ENCODE measurements around the gene C11orf52.

DNA sequence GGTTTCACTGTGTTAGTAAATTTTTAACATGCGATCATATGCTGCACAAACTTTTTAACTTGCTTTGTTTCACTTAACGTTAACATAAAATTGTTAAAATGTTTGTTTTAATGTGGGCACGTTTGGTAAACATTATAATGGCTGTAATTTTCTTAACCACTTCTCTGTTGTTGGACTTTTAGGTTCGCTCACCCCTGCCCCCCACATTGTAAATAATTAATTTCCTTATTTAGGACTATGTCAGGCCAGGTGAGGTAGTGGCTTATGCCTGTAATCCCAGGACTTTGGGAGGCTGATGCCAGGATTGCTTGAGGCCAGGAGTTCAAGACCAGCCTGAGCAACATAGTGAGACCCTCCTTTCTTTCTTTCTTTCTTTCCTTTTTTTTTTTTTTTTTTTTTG is 11.8 kb downstream of the C11orf52 start:
- TF ChIP-seq RAD21 (conservative IDR thresholded peaks at IDR 0.05) (no peak), POLR2AphosphoS5 (IDR thresholded peaks at IDR 0.05) (no peak), EP300 (conservative IDR thresholded peaks at IDR 0.05; ENCODE audit: poor library complexity, severe bottlenecking) (no peak), EZH2 (IDR thresholded peaks at IDR 0.05; ENCODE audit: borderline replicate concordance, insufficient read depth, low read length, poor library complexity, severe bottlenecking) (no peak)
- TF ChIP-seq, protein P1, sequence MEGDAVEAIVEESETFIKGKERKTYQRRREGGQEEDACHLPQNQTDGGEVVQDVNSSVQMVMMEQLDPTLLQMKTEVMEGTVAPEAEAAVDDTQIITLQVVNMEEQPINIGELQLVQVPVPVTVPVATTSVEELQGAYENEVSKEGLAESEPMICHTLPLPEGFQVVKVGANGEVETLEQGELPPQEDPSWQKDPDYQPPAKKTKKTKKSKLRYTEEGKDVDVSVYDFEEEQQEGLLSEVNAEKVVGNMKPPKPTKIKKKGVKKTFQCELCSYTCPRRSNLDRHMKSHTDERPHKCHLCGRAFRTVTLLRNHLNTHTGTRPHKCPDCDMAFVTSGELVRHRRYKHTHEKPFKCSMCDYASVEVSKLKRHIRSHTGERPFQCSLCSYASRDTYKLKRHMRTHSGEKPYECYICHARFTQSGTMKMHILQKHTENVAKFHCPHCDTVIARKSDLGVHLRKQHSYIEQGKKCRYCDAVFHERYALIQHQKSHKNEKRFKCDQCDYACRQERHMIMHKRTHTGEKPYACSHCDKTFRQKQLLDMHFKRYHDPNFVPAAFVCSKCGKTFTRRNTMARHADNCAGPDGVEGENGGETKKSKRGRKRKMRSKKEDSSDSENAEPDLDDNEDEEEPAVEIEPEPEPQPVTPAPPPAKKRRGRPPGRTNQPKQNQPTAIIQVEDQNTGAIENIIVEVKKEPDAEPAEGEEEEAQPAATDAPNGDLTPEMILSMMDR (IDR thresholded peaks at IDR 0.05; ENCODE audit: poor library complexity, severe bottlenecking) = no peak

Data from neural cell (in vitro differentiated cells).